H1 (cell line): ENCODE measurements around the gene ASAP2. TPM values are rescaled to one million over a fixed set of nuclear protein-coding genes. Genes with fewer than 3 reads are reported as not detected.

Experiments used
- CHD7 ChIP-seq: fragments of 300-600 bp; sonication (generic); IDR thresholded peaks from 2 replicates; pipeline ENCODE4 v1.7.1; 2012; ENCODE audit warnings: low read length, moderate library complexity, mild to moderate bottlenecking, inconsistent platforms; ENCODE audit not compliant: insufficient replicate concordance
- GTF2F1 ChIP-seq: IDR thresholded peaks from 2 replicates; pipeline ENCODE4 v1.6.1; 2012; ENCODE audit warnings: low read depth, low read length, improper control_type of control experiment, borderline replicate concordance
- SIRT6 ChIP-seq: IDR thresholded peaks from one replicate; pipeline ENCODE4 v1.7.1; 2012; ENCODE audit warnings: low read length, inconsistent platforms
- YY1 ChIP-seq: IDR thresholded peaks from 2 replicates; pipeline ENCODE4 v1.6.1; 2011; ENCODE audit warnings: low read depth, mild to moderate bottlenecking, low read length
- polyA plus RNA-seq, 7 experiments: library from polyadenylated mRNA; depleted of rRNA in 3 of 7; stranded (reverse) in 5 of 7; unstranded in 2 of 7; fragments of >200 nt in 5 of 7; fragments of 200-250 nt in 2 of 7; gene quantifications; 1 replicate in 5 of 7; 2 replicates in 1 of 7; 4 replicates in 1 of 7; pipeline versions ENCODE4 v1.2.1 to v1.2.3, GENCODE V29; 2011 to 2013; ENCODE audit warnings: missing spikeins in 2 of 7, mixed read lengths in 2 of 7
- total RNA-seq: library from RNA; stranded (reverse); fragmentation: NEBNext Ultra II Directional; extraction: Animal tissue kit (Norgen Biotek cat#: 25700); gene quantifications from 2 replicates; pipeline ENCODE4 v1.2.1, GENCODE V29; 2021

ASAP2 gene
- total and polyA plus RNA-seq, 2 of the 8 experiments (the other 6 are each of a cell fraction or from before 2014, with no cell fraction given): 10.2 to 18.7 TPM

GRCh38 chr2:9297807-9298206, 91.2 kb downstream of the ASAP2 start (continued):
- TF ChIP-seq CHD7: no peak
- no peak for TF ChIP-seq GTF2F1
- no peak for TF ChIP-seq YY1
- no peak for TF ChIP-seq SIRT6
- TF ChIP-seq, all 59 proteins: peak for 0
